Measurements from ENCODE around the gene DGKI.
A peak's percentile ranks its signal among the peaks of the same experiment; 100 is the strongest.

DNA sequence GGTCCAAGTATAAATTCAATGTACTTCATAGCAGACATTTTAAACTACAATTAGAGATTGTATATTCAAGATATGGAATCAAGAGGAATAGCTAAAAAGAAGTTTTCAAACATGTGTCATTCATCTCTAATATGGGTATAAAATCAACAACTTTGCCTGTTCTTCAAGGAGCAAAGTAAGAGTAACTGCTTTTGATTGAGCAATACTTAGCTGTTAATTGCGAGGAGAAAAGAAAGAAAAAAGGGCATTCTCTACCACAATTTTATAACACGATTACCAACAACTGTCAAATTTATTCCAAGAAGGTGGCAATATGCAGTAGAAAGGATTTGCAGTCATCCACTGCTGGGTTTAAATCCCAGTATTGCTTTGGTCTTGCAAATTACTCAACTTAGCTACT is 356.9 kb downstream of the DGKI start:
- TF ChIP-seq, protein P1, sequence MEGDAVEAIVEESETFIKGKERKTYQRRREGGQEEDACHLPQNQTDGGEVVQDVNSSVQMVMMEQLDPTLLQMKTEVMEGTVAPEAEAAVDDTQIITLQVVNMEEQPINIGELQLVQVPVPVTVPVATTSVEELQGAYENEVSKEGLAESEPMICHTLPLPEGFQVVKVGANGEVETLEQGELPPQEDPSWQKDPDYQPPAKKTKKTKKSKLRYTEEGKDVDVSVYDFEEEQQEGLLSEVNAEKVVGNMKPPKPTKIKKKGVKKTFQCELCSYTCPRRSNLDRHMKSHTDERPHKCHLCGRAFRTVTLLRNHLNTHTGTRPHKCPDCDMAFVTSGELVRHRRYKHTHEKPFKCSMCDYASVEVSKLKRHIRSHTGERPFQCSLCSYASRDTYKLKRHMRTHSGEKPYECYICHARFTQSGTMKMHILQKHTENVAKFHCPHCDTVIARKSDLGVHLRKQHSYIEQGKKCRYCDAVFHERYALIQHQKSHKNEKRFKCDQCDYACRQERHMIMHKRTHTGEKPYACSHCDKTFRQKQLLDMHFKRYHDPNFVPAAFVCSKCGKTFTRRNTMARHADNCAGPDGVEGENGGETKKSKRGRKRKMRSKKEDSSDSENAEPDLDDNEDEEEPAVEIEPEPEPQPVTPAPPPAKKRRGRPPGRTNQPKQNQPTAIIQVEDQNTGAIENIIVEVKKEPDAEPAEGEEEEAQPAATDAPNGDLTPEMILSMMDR (conservative IDR thresholded peaks at IDR 0.05; ENCODE audit: low read depth, low read length), result no peak
- TF ChIP-seq CEBPB (IDR thresholded peaks at IDR 0.05; ENCODE audit: low read depth, low read length) (peak; percentile 74), POLR2A (IDR thresholded peaks at IDR 0.05; ENCODE audit: low read depth, low read length) (no peak), NFE2L2 (IDR thresholded peaks at IDR 0.05; ENCODE audit: low read depth, low read length) (no peak)
